GM12878 (cell line): Measurements from ENCODE around the gene CILP2. TPM values are rescaled to one million over a fixed set of nuclear protein-coding genes. Genes with fewer than 3 reads are reported as not detected.

ENCODE experiments used
- ATAC-seq: fragments of 200-7000 bp; cut with Tn5 transposase; 3 replicates; pipeline ENCODE4 v1.9.1; 2020; ENCODE audit warnings: mild to moderate bottlenecking, moderate library complexity
- BruUV-seq: library from RNA; stranded (reverse); fragments of 400-500 nt; replicated peaks from 2 replicates; lab custom pipeline; 2021; lab: Mats Ljungman, UMichigan
- CTCF ChIA-PET: fragments of 300-600 bp; sonication (Branson Sonifier 250); formaldehyde crosslinking; extraction: SDS; loops from one replicate; lab custom pipeline; 2021; ENCODE audit warnings: inconsistent platforms; lab: Yijun Ruan, JAX
- POLR2A ChIA-PET: fragments of 350-600 bp; formaldehyde crosslinking; extraction: SDS; loops from one replicate; lab custom pipeline; 2021; ENCODE audit warnings: inconsistent platforms; lab: Charles Lee
- RAD21 ChIA-PET: fragments of 300-600 bp; sonication (Branson Sonifier 250); formaldehyde crosslinking; loops from one replicate; lab custom pipeline; 2023; ENCODE audit warnings: antibody characterized with exemption; ENCODE audit not compliant: unreplicated experiment; lab: Charles Lee
- SMC1A ChIA-PET: fragments of 300-600 bp; sonication (Branson Sonifier 250); formaldehyde crosslinking; loops from one replicate; lab custom pipeline; 2023; ENCODE audit not compliant: unreplicated experiment, uncharacterized antibody; lab: Charles Lee
- DNase-seq: peaks from one replicate; pipeline ENCODE4 v3.0.0-alpha.2; 2011; ENCODE audit warnings: low read depth, low spot score
- FAIRE-seq: peaks from 3 replicates; lab custom pipeline; 2011; peaks lifted over from hg19 to GRCh38; lab: Jason Lieb, UNC
- H2AFZ ChIP-seq: 2 replicates; pipeline ENCODE4 v1.6.0; 2011; ENCODE audit warnings: low read depth, low read length, control low read depth; ENCODE audit not compliant: control insufficient read depth
- H3K27ac ChIP-seq: 2 replicates; pipeline ENCODE4 v1.5.1; 2011; ENCODE audit warnings: control low read depth; ENCODE audit not compliant: control insufficient read depth, insufficient read depth
- H3K27me3 ChIP-seq, 2 experiments: replicated peaks in 1 of 2; 2 replicates each; pipeline versions ENCODE4 v1.6.0 to v1.6.1; 2011; ENCODE audit warnings: low read length in 1 of 2; ENCODE audit not compliant: control insufficient read depth in 2 of 2, insufficient read depth in 2 of 2
- H3K36me3 ChIP-seq, 2 experiments: 2 replicates each; pipeline ENCODE4 v1.5.1; 2011; ENCODE audit warnings: low read length in 1 of 2; ENCODE audit not compliant: control insufficient read depth in 2 of 2, insufficient read depth in 2 of 2
- H3K4me1 ChIP-seq: 2 replicates; pipeline ENCODE4 v1.6.1; 2011; ENCODE audit warnings: mild to moderate bottlenecking, low read length, moderate library complexity, mixed read lengths; ENCODE audit not compliant: control insufficient read depth, insufficient read depth
- H3K4me2 ChIP-seq: 2 replicates; pipeline ENCODE4 v1.6.0; 2011; ENCODE audit warnings: control low read depth; ENCODE audit not compliant: control insufficient read depth, insufficient read depth
- H3K4me3 ChIP-seq: fragments of 200-600 bp; sonication (generic); 2 replicates; pipeline ENCODE4 v1.5.1; 2016
- H3K79me2 ChIP-seq: 2 replicates; pipeline ENCODE4 v1.6.0; 2011; ENCODE audit warnings: low read length; ENCODE audit not compliant: control insufficient read depth, insufficient read depth
- H3K9ac ChIP-seq: 2 replicates; pipeline ENCODE4 v1.8.0; 2011; ENCODE audit warnings: low read length, control low read depth, mixed read lengths; ENCODE audit not compliant: control insufficient read depth, insufficient read depth
- H3K9me3 ChIP-seq: replicated peaks from 3 replicates; pipeline ENCODE4 v1.5.1; 2011; ENCODE audit warnings: mild to moderate bottlenecking, low read length; ENCODE audit not compliant: control insufficient read depth, insufficient read depth
- H4K20me1 ChIP-seq: 2 replicates; pipeline ENCODE4 v1.6.0; 2011; ENCODE audit not compliant: control insufficient read depth, insufficient read depth
- ATF3 ChIP-seq: IDR thresholded peaks from 2 replicates; pipeline ENCODE4 v1.6.1; 2011; ENCODE audit warnings: low read depth, mild to moderate bottlenecking, low read length, moderate library complexity, borderline replicate concordance; ENCODE audit errors: extremely low read depth
- BHLHE40 ChIP-seq, 2 experiments: fragments of 450-650 bp in 1 of 2; IDR thresholded peaks; 2 replicates each; pipeline ENCODE4 v1.6.1; 2011 to 2017; ENCODE audit warnings: low read depth in 2 of 2, borderline replicate concordance in 1 of 2, improper control_type of control experiment in 1 of 2, low read length in 1 of 2, mild to moderate bottlenecking in 1 of 2
- E2F8 ChIP-seq: fragments of 450-650 bp; IDR thresholded peaks from 2 replicates; pipeline ENCODE4 v1.6.1; 2018; ENCODE audit warnings: mild to moderate bottlenecking, low read depth, moderate library complexity; ENCODE audit not compliant: partially characterized antibody
- EP300 ChIP-seq, 2 experiments: fragments of 150-350 bp in 1 of 2; IDR thresholded peaks; 2 replicates each; pipeline ENCODE4 v1.6.1; 2011 to 2012; ENCODE audit warnings: low read depth in 2 of 2, low read length in 2 of 2, borderline replicate concordance in 1 of 2, improper control_type of control experiment in 1 of 2, inconsistent platforms in 1 of 2; ENCODE audit not compliant: control insufficient read depth in 1 of 2
- ESRRA ChIP-seq: IDR thresholded peaks from 2 replicates; pipeline ENCODE4 v1.6.1; 2012; ENCODE audit warnings: mild to moderate bottlenecking, low read length, improper control_type of control experiment
- HCFC1 ChIP-seq: fragments of 150-350 bp; IDR thresholded peaks from 2 replicates; pipeline ENCODE4 v1.6.1; 2014; ENCODE audit warnings: low read length
- MAX ChIP-seq: IDR thresholded peaks from 2 replicates; pipeline ENCODE4 v1.6.1; 2012; ENCODE audit warnings: low read depth, low read length, improper control_type of control experiment
- MEF2B ChIP-seq: fragments of 450-650 bp; IDR thresholded peaks from 2 replicates; pipeline ENCODE4 v1.6.1; 2018; ENCODE audit warnings: mild to moderate bottlenecking, moderate library complexity; ENCODE audit not compliant: partially characterized antibody, poor library complexity, severe bottlenecking
- MLLT1 ChIP-seq: fragments of 450-650 bp; IDR thresholded peaks from 2 replicates; pipeline ENCODE4 v1.6.1; 2016; ENCODE audit warnings: mild to moderate bottlenecking
- POLR2A ChIP-seq: IDR thresholded peaks from 2 replicates; pipeline ENCODE4 v1.6.1; 2011; ENCODE audit warnings: low read depth, mild to moderate bottlenecking, low read length
- SIX5 ChIP-seq: IDR thresholded peaks from 2 replicates; pipeline ENCODE4 v1.6.1; 2011; ENCODE audit warnings: mild to moderate bottlenecking, low read depth, low read length, moderate library complexity; ENCODE audit not compliant: severe bottlenecking
- TAF1 ChIP-seq: IDR thresholded peaks from 2 replicates; pipeline ENCODE4 v1.6.1; 2011; ENCODE audit warnings: mild to moderate bottlenecking, low read depth, low read length, borderline replicate concordance
- TCF12 ChIP-seq: IDR thresholded peaks from 2 replicates; pipeline ENCODE4 v1.6.1; 2011; ENCODE audit warnings: low read depth, mild to moderate bottlenecking, low read length
- ZNF217 ChIP-seq: fragments of 450-650 bp; IDR thresholded peaks from 2 replicates; pipeline ENCODE4 v1.6.1; 2017; ENCODE audit warnings: antibody characterized with exemption, mild to moderate bottlenecking
- ZNF384 ChIP-seq: IDR thresholded peaks from 2 replicates; pipeline ENCODE4 v1.6.1; 2012; ENCODE audit warnings: low read depth, mild to moderate bottlenecking, low read length, improper control_type of control experiment, borderline replicate concordance
- ZNF622 ChIP-seq: fragments of 450-650 bp; IDR thresholded peaks from 2 replicates; pipeline ENCODE4 v1.6.1; 2017; ENCODE audit warnings: mild to moderate bottlenecking, inconsistent platforms
- ZSCAN29 ChIP-seq: fragments of 450-650 bp; IDR thresholded peaks from 2 replicates; pipeline ENCODE4 v1.6.1; 2017; ENCODE audit warnings: mild to moderate bottlenecking, moderate library complexity
- WGBS: methylation state at CpG from one replicate; pipeline ENCODE4 v1.1.6; 2016; ENCODE audit warnings: low lambda C conversion rate; ENCODE audit not compliant: insufficient replicate concordance, insufficient coverage; ENCODE audit errors: missing lambda C conversion rate; 5-methylcytosine and 5-hydroxymethylcytosine counted together
- in situ Hi-C: fragments of 300-500 bp; cut with MboI; formaldehyde crosslinking; loops from 9 replicates; pipeline ENCODE4 v1.14.3; 2018; ENCODE audit warnings: mixed read lengths
- intact Hi-C: fragments of 100-400 bp; cut with micrococcal nuclease; formaldehyde crosslinking; loops from one replicate; pipeline ENCODE4 v1.14.2; 2022; ENCODE audit not compliant: unreplicated experiment
- polyA plus RNA-seq, 11 experiments: library from polyadenylated mRNA; depleted of rRNA in 4 of 11; unstranded in 6 of 11; stranded (reverse) in 5 of 11; fragments of >200 nt; fragmentation: Nextera tagmentation in 4 of 11; fragmentation: Illumina TruSeq in 1 of 11; extraction: Ambion mirVana in 4 of 11; extraction: Trizol in 1 of 11; gene quantifications; 1 replicate in 1 of 11; 2 replicates in 10 of 11; pipeline versions ENCODE4 v1.2.1 to v1.2.3, GENCODE V29; 2011 to 2016; ENCODE audit warnings: inconsistent platforms in 2 of 11, missing spikeins in 2 of 11, low read depth in 1 of 11
- total RNA-seq, 4 experiments: library from RNA; depleted of rRNA in 3 of 4; stranded (reverse); fragments of >200 nt in 3 of 4; fragmentation: Illumina TruSeq in 1 of 4; extraction: Trizol in 1 of 4; gene quantifications; 2 replicates each; pipeline versions ENCODE4 v1.2.1 to v1.2.3, GENCODE V29; 2013 to 2021

The CILP2 gene
- total and polyA plus RNA-seq, 10 of the 15 experiments (the other 5 are each of a cell fraction or from before 2014, with no cell fraction given), result 0.05 to 0.08 (median 0.06) TPM; not detected in 6

GRCh38 chr19:19514881-19515641 lies 23.0 kb upstream of the CILP2 start, which contains the start of gene TSSK6:
Gene TSSK6 (minus strand): TSS chr19:19515548. CDS start chr19:19515427, 121 bp downstream.
- in situ Hi-C loops, result no loop called here
- no peak for TF ChIP-seq ZNF217
- TF ChIP-seq EP300 (IDR thresholded peaks at IDR 0.05; ENCODE audit: borderline replicate concordance in 1 of 2, control insufficient read depth in 1 of 2, low read depth in 2 of 2, low read length in 2 of 2), result no peak
- peak; percentile 33; the same call in 1 of the 2 replicates for TF ChIP-seq POLR2A
- TF ChIP-seq BHLHE40 (IDR thresholded peaks at IDR 0.05; ENCODE audit: borderline replicate concordance in 1 of 2, low read depth in 2 of 2, low read length in 1 of 2), result no peak
- no peak for TF ChIP-seq HCFC1
- no peak for TF ChIP-seq ATF3
- no peak for TF ChIP-seq TAF1
- no peak for TF ChIP-seq E2F8
- no peak for TF ChIP-seq MAX
- TF ChIP-seq MEF2B, result no peak
- TF ChIP-seq ZNF384, result no peak
- 0 out of 2 replicates have a peak, but pooled peaks have one; percentile 10 for TF ChIP-seq MLLT1
- TF ChIP-seq SIX5, result no peak
- TF ChIP-seq ZSCAN29, result no peak
- no peak for TF ChIP-seq ESRRA
- TF ChIP-seq ZNF622, result no peak
- no peak for TF ChIP-seq TCF12

More at GRCh38 chr19:19514881-19515641, 23.0 kb upstream of the CILP2 start, which contains the start of gene TSSK6:
- H3K9me3 ChIP-seq, result no peaks in the 10 kb centered on the region; the same call in 2 of the 3 replicates
- H3K27me3 ChIP-seq, result no peaks in the 10 kb centered on the region
- peaks cover 9% of the 10 kb centered on the region; the same call in 1 of the 2 replicates for H3K4me1 ChIP-seq
- peak within 1 kb of the TSS; percentile 93 for H3K27ac ChIP-seq
- ATAC-seq, result no peak
- no peaks in the 10 kb centered on the region for H4K20me1 ChIP-seq
- SMC1A ChIA-PET, result interaction anchor here (0.9 to 1.7 kb wide), 3 partner anchors 10 to 151 kb away, joined by 4 to 8 read pairs (median 6); no protein-coding TSS in a partner anchor
- peak within 1 kb of the TSS; percentile 98 for H3K4me2 ChIP-seq
- peak within 1 kb of the TSS; percentile 96 for H2AFZ ChIP-seq
- H3K4me3 ChIP-seq, result peak within 1 kb of the TSS; percentile 85
- peaks cover 5 to 6% of the 10 kb centered on the region in 2 experiments; a peak in 3 of 4 replicates for H3K36me3 ChIP-seq
- peaks cover 34% of the 10 kb centered on the region for H3K79me2 ChIP-seq
- CTCF ChIA-PET, result interaction anchor here (1.1 to 3.0 kb wide), 3 partner anchors 24 to 129 kb away, joined by 3 to 9 read pairs (median 3); partner anchors contain the start of gene GMIP
- RAD21 ChIA-PET, result interaction anchor here (1.0 to 1.5 kb wide), 4 partner anchors 25 to 150 kb away, joined by 3 to 6 read pairs (median 4); partner anchors contain the start of gene GATAD2A
- peak within 1 kb of the TSS; percentile 95 for H3K9ac ChIP-seq
- POLR2A ChIA-PET, result interaction anchor here (0.5 to 1.6 kb wide), 6 partner anchors 10 to 151 kb away, joined by 3 to 5 read pairs (median 4); no protein-coding TSS in a partner anchor
- no peak for DNase-seq
- no peak for FAIRE-seq
- 98% methylated on average over 48 of the region's 74 CpGs for WGBS
- intact Hi-C loops, result no loop called here
- BruUV-seq, result no TSS peak
